ENCODE data around the gene KMO. TPM values are rescaled to one million over a fixed set of nuclear protein-coding genes. Genes with fewer than 3 reads are reported as not detected.

Gene KMO
- total and polyA plus RNA-seq, 2 of the 13 experiments (the other 11 are each of a cell fraction or from before 2014, with no cell fraction given), result 0.01 TPM; not detected in 1

DNA sequence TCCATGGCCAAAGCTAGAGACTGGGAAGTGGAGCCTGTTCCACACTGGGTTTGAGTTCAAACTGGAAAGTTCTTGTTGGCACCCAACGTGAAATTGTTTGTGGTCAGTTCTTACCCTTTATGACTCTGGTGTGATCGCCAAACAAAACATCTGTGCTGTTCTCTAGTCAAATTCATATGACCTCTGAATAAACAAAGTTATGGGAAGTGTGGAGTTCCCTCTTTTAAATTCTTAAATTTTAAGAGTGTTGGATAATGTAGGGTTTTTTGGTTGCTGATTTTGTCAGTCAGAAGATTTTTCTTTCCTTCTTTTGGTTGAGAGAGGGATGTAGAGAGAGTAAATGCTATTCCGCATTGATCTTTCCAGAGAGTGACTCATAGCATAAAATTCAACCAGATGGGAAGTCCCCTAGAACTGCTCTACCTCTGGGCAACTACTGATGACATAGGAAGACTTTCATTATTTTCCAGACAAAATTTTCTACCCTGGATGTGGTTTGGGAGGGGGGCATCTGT, 71.6 kb downstream of the KMO start (continued):
- TF ChIP-seq, protein P1, sequence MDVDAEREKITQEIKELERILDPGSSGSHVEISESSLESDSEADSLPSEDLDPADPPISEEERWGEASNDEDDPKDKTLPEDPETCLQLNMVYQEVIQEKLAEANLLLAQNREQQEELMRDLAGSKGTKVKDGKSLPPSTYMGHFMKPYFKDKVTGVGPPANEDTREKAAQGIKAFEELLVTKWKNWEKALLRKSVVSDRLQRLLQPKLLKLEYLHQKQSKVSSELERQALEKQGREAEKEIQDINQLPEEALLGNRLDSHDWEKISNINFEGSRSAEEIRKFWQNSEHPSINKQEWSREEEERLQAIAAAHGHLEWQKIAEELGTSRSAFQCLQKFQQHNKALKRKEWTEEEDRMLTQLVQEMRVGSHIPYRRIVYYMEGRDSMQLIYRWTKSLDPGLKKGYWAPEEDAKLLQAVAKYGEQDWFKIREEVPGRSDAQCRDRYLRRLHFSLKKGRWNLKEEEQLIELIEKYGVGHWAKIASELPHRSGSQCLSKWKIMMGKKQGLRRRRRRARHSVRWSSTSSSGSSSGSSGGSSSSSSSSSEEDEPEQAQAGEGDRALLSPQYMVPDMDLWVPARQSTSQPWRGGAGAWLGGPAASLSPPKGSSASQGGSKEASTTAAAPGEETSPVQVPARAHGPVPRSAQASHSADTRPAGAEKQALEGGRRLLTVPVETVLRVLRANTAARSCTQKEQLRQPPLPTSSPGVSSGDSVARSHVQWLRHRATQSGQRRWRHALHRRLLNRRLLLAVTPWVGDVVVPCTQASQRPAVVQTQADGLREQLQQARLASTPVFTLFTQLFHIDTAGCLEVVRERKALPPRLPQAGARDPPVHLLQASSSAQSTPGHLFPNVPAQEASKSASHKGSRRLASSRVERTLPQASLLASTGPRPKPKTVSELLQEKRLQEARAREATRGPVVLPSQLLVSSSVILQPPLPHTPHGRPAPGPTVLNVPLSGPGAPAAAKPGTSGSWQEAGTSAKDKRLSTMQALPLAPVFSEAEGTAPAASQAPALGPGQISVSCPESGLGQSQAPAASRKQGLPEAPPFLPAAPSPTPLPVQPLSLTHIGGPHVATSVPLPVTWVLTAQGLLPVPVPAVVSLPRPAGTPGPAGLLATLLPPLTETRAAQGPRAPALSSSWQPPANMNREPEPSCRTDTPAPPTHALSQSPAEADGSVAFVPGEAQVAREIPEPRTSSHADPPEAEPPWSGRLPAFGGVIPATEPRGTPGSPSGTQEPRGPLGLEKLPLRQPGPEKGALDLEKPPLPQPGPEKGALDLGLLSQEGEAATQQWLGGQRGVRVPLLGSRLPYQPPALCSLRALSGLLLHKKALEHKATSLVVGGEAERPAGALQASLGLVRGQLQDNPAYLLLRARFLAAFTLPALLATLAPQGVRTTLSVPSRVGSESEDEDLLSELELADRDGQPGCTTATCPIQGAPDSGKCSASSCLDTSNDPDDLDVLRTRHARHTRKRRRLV (CRISPR knock-in tag; IDR thresholded peaks at IDR 0.05), result no peak
- no peak for TF ChIP-seq ZNF460 (CRISPR knock-in tag; IDR thresholded peaks at IDR 0.05; ENCODE audit: borderline replicate concordance)
- no peak for TF ChIP-seq ZZZ3 (CRISPR knock-in tag; IDR thresholded peaks at IDR 0.05; ENCODE audit: borderline replicate concordance)
- no peak for TF ChIP-seq ZNF296 (CRISPR knock-in tag; conservative IDR thresholded peaks at IDR 0.05)
- TF ChIP-seq, protein P2, sequence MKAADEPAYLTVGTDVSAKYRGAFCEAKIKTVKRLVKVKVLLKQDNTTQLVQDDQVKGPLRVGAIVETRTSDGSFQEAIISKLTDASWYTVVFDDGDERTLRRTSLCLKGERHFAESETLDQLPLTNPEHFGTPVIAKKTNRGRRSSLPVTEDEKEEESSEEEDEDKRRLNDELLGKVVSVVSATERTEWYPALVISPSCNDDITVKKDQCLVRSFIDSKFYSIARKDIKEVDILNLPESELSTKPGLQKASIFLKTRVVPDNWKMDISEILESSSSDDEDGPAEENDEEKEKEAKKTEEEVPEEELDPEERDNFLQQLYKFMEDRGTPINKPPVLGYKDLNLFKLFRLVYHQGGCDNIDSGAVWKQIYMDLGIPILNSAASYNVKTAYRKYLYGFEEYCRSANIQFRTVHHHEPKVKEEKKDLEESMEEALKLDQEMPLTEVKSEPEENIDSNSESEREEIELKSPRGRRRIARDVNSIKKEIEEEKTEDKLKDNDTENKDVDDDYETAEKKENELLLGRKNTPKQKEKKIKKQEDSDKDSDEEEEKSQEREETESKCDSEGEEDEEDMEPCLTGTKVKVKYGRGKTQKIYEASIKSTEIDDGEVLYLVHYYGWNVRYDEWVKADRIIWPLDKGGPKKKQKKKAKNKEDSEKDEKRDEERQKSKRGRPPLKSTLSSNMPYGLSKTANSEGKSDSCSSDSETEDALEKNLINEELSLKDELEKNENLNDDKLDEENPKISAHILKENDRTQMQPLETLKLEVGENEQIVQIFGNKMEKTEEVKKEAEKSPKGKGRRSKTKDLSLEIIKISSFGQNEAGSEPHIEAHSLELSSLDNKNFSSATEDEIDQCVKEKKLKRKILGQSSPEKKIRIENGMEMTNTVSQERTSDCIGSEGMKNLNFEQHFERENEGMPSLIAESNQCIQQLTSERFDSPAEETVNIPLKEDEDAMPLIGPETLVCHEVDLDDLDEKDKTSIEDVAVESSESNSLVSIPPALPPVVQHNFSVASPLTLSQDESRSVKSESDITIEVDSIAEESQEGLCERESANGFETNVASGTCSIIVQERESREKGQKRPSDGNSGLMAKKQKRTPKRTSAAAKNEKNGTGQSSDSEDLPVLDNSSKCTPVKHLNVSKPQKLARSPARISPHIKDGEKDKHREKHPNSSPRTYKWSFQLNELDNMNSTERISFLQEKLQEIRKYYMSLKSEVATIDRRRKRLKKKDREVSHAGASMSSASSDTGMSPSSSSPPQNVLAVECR (CRISPR knock-in tag; IDR thresholded peaks at IDR 0.05; ENCODE audit: borderline replicate concordance), result no peak
- no peak for TF ChIP-seq ZMAT3 (CRISPR knock-in tag; conservative IDR thresholded peaks at IDR 0.05)
- TF ChIP-seq EP300 (IDR thresholded peaks at IDR 0.05; ENCODE audit: low read depth in 2 of 2, low read length in 2 of 2), result no peak
- no peak for TF ChIP-seq EP300 (CRISPR knock-in tag; IDR thresholded peaks at IDR 0.05; ENCODE audit: borderline replicate concordance)
- TF ChIP-seq, protein P3, sequence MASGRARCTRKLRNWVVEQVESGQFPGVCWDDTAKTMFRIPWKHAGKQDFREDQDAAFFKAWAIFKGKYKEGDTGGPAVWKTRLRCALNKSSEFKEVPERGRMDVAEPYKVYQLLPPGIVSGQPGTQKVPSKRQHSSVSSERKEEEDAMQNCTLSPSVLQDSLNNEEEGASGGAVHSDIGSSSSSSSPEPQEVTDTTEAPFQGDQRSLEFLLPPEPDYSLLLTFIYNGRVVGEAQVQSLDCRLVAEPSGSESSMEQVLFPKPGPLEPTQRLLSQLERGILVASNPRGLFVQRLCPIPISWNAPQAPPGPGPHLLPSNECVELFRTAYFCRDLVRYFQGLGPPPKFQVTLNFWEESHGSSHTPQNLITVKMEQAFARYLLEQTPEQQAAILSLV (CRISPR knock-in tag; IDR thresholded peaks at IDR 0.05; ENCODE audit: borderline replicate concordance), result no peak

Measured in HepG2 (cell line).